Activated T-helper 2 cell treated with anti-CD3 and anti-CD28 coated beads, Interferon-gamma antibody, Interleukin-2, Interleukin-4, amounts not matched to agents 10 μg/mL and 5 μg/mL and 100 μg/mL, durations not matched to agents 14 hours and 24 hours and 36 hours (primary cell): ENCODE results near the gene KCTD3. TPM values are rescaled to one million over a fixed set of nuclear protein-coding genes. Genes with fewer than 3 reads are reported as not detected.

Source experiments
- DNase-seq: peaks from one replicate; pipeline ENCODE4 v3.0.0; 2021; ENCODE audit warnings: low spot score
- H3K27ac Mint-ChIP-seq: one replicate; pipeline ENCODE4 v1.8.0; 2021; ENCODE audit warnings: mixed read lengths
- H3K27me3 Mint-ChIP-seq: one replicate; pipeline ENCODE4 v1.8.0; 2021; ENCODE audit warnings: low read depth, mixed read lengths
- H3K36me3 Mint-ChIP-seq: one replicate; pipeline ENCODE4 v1.8.0; 2021; ENCODE audit warnings: low read depth, mixed read lengths
- H3K4me1 Mint-ChIP-seq: one replicate; pipeline ENCODE4 v1.8.0; 2021; ENCODE audit warnings: low read depth, mixed read lengths
- H3K4me3 Mint-ChIP-seq: one replicate; pipeline ENCODE4 v1.8.0; 2021; ENCODE audit warnings: low read depth, mild to moderate bottlenecking, moderate library complexity, mixed read lengths
- H3K9me3 Mint-ChIP-seq: one replicate; pipeline ENCODE4 v1.8.0; 2021; ENCODE audit warnings: mixed read lengths
- intact Hi-C: fragments of 100-400 bp; cut with micrococcal nuclease; formaldehyde crosslinking; loops from one replicate; pipeline ENCODE4 v1.15.1; 2023
- total RNA-seq: library from RNA; stranded (reverse); gene quantifications from 2 replicates; pipeline ENCODE4 v1.2.3, GENCODE V29; 2022

The KCTD3 gene
- total RNA-seq, 1 donor from 2014 or later = 6.8 TPM

- no peak overlapping the region for H3K27ac Mint-ChIP-seq
- H3K4me1 Mint-ChIP-seq = no peaks in the 10 kb centered on the region
- H3K4me3 Mint-ChIP-seq = no peak overlapping the region
- no peaks in the 10 kb centered on the region for H3K9me3 Mint-ChIP-seq
- intact Hi-C loops = no loop called here
- DNase-seq = no peak
- no peaks in the 10 kb centered on the region for H3K27me3 Mint-ChIP-seq
- H3K36me3 Mint-ChIP-seq = no peaks in the 10 kb centered on the region
These were observed 83.5 kb downstream of the KCTD3 start for GRCh38 chr1:215650446-215651149.

GRCh38 chr1:215651867-215652266 is 84.8 kb downstream of the KCTD3 start:
- Mint-ChIP-seq H3K4me3 (no peak overlapping the region), H3K4me1 (no peaks in the 10 kb centered on the region), H3K27ac (no peak overlapping the region), H3K9me3 (no peaks in the 10 kb centered on the region), H3K36me3 (no peaks in the 10 kb centered on the region), H3K27me3 (no peaks in the 10 kb centered on the region)
- intact Hi-C loops = no loop called here
- DNase-seq = no peak

GRCh38 chr1:215652371-215652770 is 85.3 kb downstream of the KCTD3 start:
- Mint-ChIP-seq H3K36me3 (no peaks in the 10 kb centered on the region), H3K4me1 (no peaks in the 10 kb centered on the region), H3K4me3 (no peak overlapping the region), H3K9me3 (no peaks in the 10 kb centered on the region), H3K27me3 (no peaks in the 10 kb centered on the region), H3K27ac (no peak overlapping the region)
- DNase-seq = no peak
- intact Hi-C loops = no loop called here

- Mint-ChIP-seq H3K4me1 (no peaks in the 10 kb centered on the region), H3K4me3 (no peak overlapping the region), H3K9me3 (no peaks in the 10 kb centered on the region), H3K27me3 (peaks cover 1% of the 10 kb centered on the region), H3K36me3 (no peaks in the 10 kb centered on the region), H3K27ac (no peak overlapping the region)
- no peak for DNase-seq
- intact Hi-C loops = no loop called here
These were observed 89.9 kb downstream of the KCTD3 start for GRCh38 chr1:215657047-215657446.

- H3K4me1 Mint-ChIP-seq = no peaks in the 10 kb centered on the region
- no peaks in the 10 kb centered on the region for H3K36me3 Mint-ChIP-seq
- H3K9me3 Mint-ChIP-seq = no peaks in the 10 kb centered on the region
- peaks cover 1% of the 10 kb centered on the region for H3K27me3 Mint-ChIP-seq
- intact Hi-C loops = no loop called here
- no peak overlapping the region for H3K4me3 Mint-ChIP-seq
- DNase-seq = no peak
- H3K27ac Mint-ChIP-seq = no peak overlapping the region
These were observed 93.2 kb downstream of the KCTD3 start for GRCh38 chr1:215660259-215660658.

GRCh38 chr1:215661033-215661432 is 93.9 kb downstream of the KCTD3 start:
- Mint-ChIP-seq H3K27me3 (peaks cover 1% of the 10 kb centered on the region), H3K4me1 (no peaks in the 10 kb centered on the region), H3K36me3 (no peaks in the 10 kb centered on the region), H3K9me3 (no peaks in the 10 kb centered on the region), H3K27ac (no peak overlapping the region), H3K4me3 (no peak overlapping the region)
- no peak for DNase-seq
- intact Hi-C loops = no loop called here

- Mint-ChIP-seq H3K4me3 (no peak overlapping the region), H3K36me3 (no peaks in the 10 kb centered on the region), H3K4me1 (no peaks in the 10 kb centered on the region), H3K27me3 (no peaks in the 10 kb centered on the region), H3K27ac (no peak overlapping the region), H3K9me3 (no peaks in the 10 kb centered on the region)
- intact Hi-C loops = no loop called here
- DNase-seq = no peak
These were observed 98.1 kb downstream of the KCTD3 start for GRCh38 chr1:215665215-215665614.

- intact Hi-C loops = no loop called here
- DNase-seq = no peak
- Mint-ChIP-seq H3K4me3 (no peak overlapping the region), H3K27me3 (no peaks in the 10 kb centered on the region), H3K27ac (no peak overlapping the region), H3K9me3 (no peaks in the 10 kb centered on the region), H3K4me1 (no peaks in the 10 kb centered on the region), H3K36me3 (no peaks in the 10 kb centered on the region)
These were observed 100.7 kb downstream of the KCTD3 start for GRCh38 chr1:215667761-215668160.

GRCh38 chr1:215669806-215670491 is 102.8 kb downstream of the KCTD3 start:
- Mint-ChIP-seq H3K36me3 (no peaks in the 10 kb centered on the region), H3K27me3 (no peaks in the 10 kb centered on the region), H3K9me3 (no peaks in the 10 kb centered on the region), H3K27ac (no peak overlapping the region), H3K4me1 (no peaks in the 10 kb centered on the region), H3K4me3 (no peak overlapping the region)
- no peak for DNase-seq
- intact Hi-C loops = no loop called here
